Sigmoid colon (tissue), 7 donors: ENCODE measurements around the gene WBP1L. TPM values are rescaled to one million over a fixed set of nuclear protein-coding genes. Genes with fewer than 3 reads are reported as not detected.

Experiments
- DNase-seq: peaks from one replicate; pipeline ENCODE4 v3.0.0-alpha.2; 2019
- H3K27ac ChIP-seq, 4 donors: fragments of 200-600 bp; sonication (generic); one replicate each; pipeline ENCODE4 v1.5.1; 2016 to 2019; ENCODE audit warnings: mild to moderate bottlenecking in 1 of 4
- H3K27me3 ChIP-seq, 3 donors: fragments of 200-600 bp; sonication (generic); one replicate each; pipeline ENCODE4 v1.5.1; 2019; ENCODE audit warnings: mild to moderate bottlenecking in 1 of 3
- H3K36me3 ChIP-seq, 4 donors: fragments of 200-600 bp; sonication (generic); one replicate each; pipeline ENCODE4 v1.5.1; 2016 to 2019
- H3K4me1 ChIP-seq, 4 donors: fragments of 200-600 bp; sonication (generic); one replicate each; pipeline ENCODE4 v1.5.1; 2017 to 2019
- H3K4me3 ChIP-seq, 4 donors: fragments of 200-600 bp; sonication (generic); one replicate each; pipeline ENCODE4 v1.5.1; 2017 to 2019; ENCODE audit warnings: mild to moderate bottlenecking in 2 of 4, moderate library complexity in 1 of 4
- H3K9me3 ChIP-seq, 4 donors: fragments of 200-600 bp in 3 of 4; sonication (generic) in 3 of 4; one replicate each; pipeline versions ENCODE4 v1.5.1 to v1.6.1; 2013 to 2019
- CTCF ChIP-seq, 4 experiments: fragments of 450-650 bp in 3 of 4; fragments of 200-600 bp in 1 of 4; IDR thresholded peaks; one replicate each; pipeline ENCODE4 v1.5.1; 2016 to 2019; ENCODE audit warnings: antibody characterized with exemption in 4 of 4, mild to moderate bottlenecking in 3 of 4, moderate library complexity in 2 of 4
- EP300 ChIP-seq, 4 donors: sonication (generic); formaldehyde crosslinking; IDR thresholded peaks; one replicate each; pipeline ENCODE4 v1.6.1; 2017; ENCODE audit warnings: antibody characterized with exemption in 4 of 4
- POLR2A ChIP-seq, 2 donors: fragments of 450-650 bp; IDR thresholded peaks; one replicate each; pipeline ENCODE4 v1.6.1; 2016; ENCODE audit warnings: antibody characterized with exemption in 2 of 2, mild to moderate bottlenecking in 2 of 2, moderate library complexity in 2 of 2
- POLR2AphosphoS5 ChIP-seq, 4 donors: sonication (generic); formaldehyde crosslinking; IDR thresholded peaks; one replicate each; pipeline ENCODE4 v1.6.1; 2017; ENCODE audit warnings: antibody characterized with exemption in 4 of 4
- WGBS, 2 donors: extraction: QIAGEN DNeasy Blood & Tissue Kit; methylation state at CpG; one replicate each; pipeline ENCODE4 v1.1.7; 2013; 5-methylcytosine and 5-hydroxymethylcytosine counted together
- intact Hi-C: fragments of 100-400 bp; cut with DNase I; formaldehyde crosslinking; loops from one replicate; pipeline ENCODE4 v1.15.1; 2023
- polyA plus RNA-seq, 3 donors: library from polyadenylated mRNA; stranded (reverse); fragments of 200-250 nt; gene quantifications; one replicate each; pipeline ENCODE4 v1.2.3, GENCODE V29; 2013
- small RNA-seq, 3 donors: library from RNA; depleted of rRNA; stranded (forward); fragments of <200 nt; gene quantifications; one replicate each; pipeline ENCODE3, GENCODE V24; 2016
- total RNA-seq, 4 donors: library from RNA; depleted of rRNA; stranded (reverse); fragments of >200 nt; gene quantifications; one replicate each; pipeline ENCODE4 v1.1.0, GENCODE V29; 2016
- donor health status: healthy with polysubstance abuse.
- donor health status: Bipolar disorder and iron deficiency.
- donor health status: healthy.

WBP1L gene
- total and polyA plus RNA-seq, 7 donors, result 22.9 to 148 (median 83.8) TPM

GRCh38 chr10:102863660-102864059, 119.9 kb downstream of the WBP1L start:
- H3K27ac ChIP-seq, result no peak overlapping the region
- no peak for DNase-seq
- WGBS, 2 donors, result 89 to 92% methylated on average over 2 of the region's 2 CpGs
- H3K4me3 ChIP-seq, result no peak overlapping the region
- TF ChIP-seq EP300 (IDR thresholded peaks at IDR 0.05) (no peak), POLR2AphosphoS5 (IDR thresholded peaks at IDR 0.05) (no peak), CTCF (IDR thresholded peaks at IDR 0.05) (no peak), POLR2A (IDR thresholded peaks at IDR 0.05) (no peak)
- no peaks in the 10 kb centered on the region for H3K4me1 ChIP-seq
- intact Hi-C loops, result no loop called here
- H3K27me3 ChIP-seq, result no peaks in the 10 kb centered on the region
- no peaks in the 10 kb centered on the region for H3K9me3 ChIP-seq
- H3K36me3 ChIP-seq, result peaks cover 0 to 43% (median 11%) of the 10 kb centered on the region in 4 donors

- no peaks in the 10 kb centered on the region for H3K9me3 ChIP-seq
- no peaks in the 10 kb centered on the region for H3K27me3 ChIP-seq
- no peak for DNase-seq
- intact Hi-C loops, result no loop called here
- TF ChIP-seq POLR2A (IDR thresholded peaks at IDR 0.05) (no peak), EP300 (IDR thresholded peaks at IDR 0.05) (no peak), POLR2AphosphoS5 (IDR thresholded peaks at IDR 0.05) (no peak), CTCF (IDR thresholded peaks at IDR 0.05) (no peak)
- H3K4me3 ChIP-seq, result no peak overlapping the region
- peaks cover 0 to 35% (median 9%) of the 10 kb centered on the region in 4 donors for H3K36me3 ChIP-seq
- H3K27ac ChIP-seq, result no peak overlapping the region
- H3K4me1 ChIP-seq, result peaks cover 0 to 19% (median 9%) of the 10 kb centered on the region in 4 donors
- 93 to 96% methylated on average over 3 of the region's 3 CpGs for WGBS, 2 donors
These were observed 121.9 kb downstream of the WBP1L start for GRCh38 chr10:102865620-102866019.

Small RNAs within 50 kb of the gene (small RNA-seq; reads per million reads assigned to genes)
- 0 reads per million in 3 donors for gene RNU6-1231P

Other genes with a start within 250 kb of the WBP1L start
- gene ACTR1A, start 241.2 kb upstream of the WBP1L start, total RNA-seq, result 100 to 1,000 TPM; 124 to 146 (median 137) TPM
- 10 to 100 TPM; 48.6 to 75.0 (median 69.4) TPM for gene ACTR1A, start 241.2 kb upstream of the WBP1L start, polyA plus RNA-seq
- gene SUFU, start 240.0 kb upstream of the WBP1L start, total RNA-seq, result 10 to 100 TPM in 1 of 4 donors, 1 to 10 TPM in 3; 5.0 to 10.5 (median 6.7) TPM
- gene SUFU, start 240.0 kb upstream of the WBP1L start, polyA plus RNA-seq, result 1 to 10 TPM; 1.2 to 6.6 (median 3.2) TPM
- gene TRIM8, start 99.5 kb upstream of the WBP1L start, total RNA-seq, result 10 to 100 TPM; 58.9 to 88.6 (median 67.1) TPM
- 10 to 100 TPM; 25.0 to 53.0 (median 46.8) TPM for gene TRIM8, start 99.5 kb upstream of the WBP1L start, polyA plus RNA-seq
- gene ARL3, start 29.6 kb upstream of the WBP1L start, total RNA-seq, result 10 to 100 TPM in 2 of 4 donors, 1 to 10 TPM in 2; 7.3 to 12.0 (median 9.3) TPM
- gene ARL3, start 29.6 kb upstream of the WBP1L start, polyA plus RNA-seq, result 1 to 10 TPM; 4.6 to 8.4 (median 5.4) TPM
- gene SFXN2, start 29.3 kb upstream of the WBP1L start, total RNA-seq, result 1 to 10 TPM in 2 of 4 donors, under 1 TPM in 2; 0.66 to 6.1 (median 1.5) TPM
- gene SFXN2, start 29.3 kb upstream of the WBP1L start, polyA plus RNA-seq, result 10 to 100 TPM in 1 of 3 donors, 1 to 10 TPM in 2; 2.4 to 11.6 (median 3.0) TPM
- not detected for gene CYP17A1, start 93.5 kb downstream of the WBP1L start, total RNA-seq
- gene CYP17A1, start 93.5 kb downstream of the WBP1L start, polyA plus RNA-seq, result 1 to 10 TPM in 1 of 3 donors, under 1 TPM in 1, not detected in 1; 0.92 to 3.0 TPM
- gene BORCS7, start 110.3 kb downstream of the WBP1L start, total RNA-seq, result 10 to 100 TPM; 27.0 to 52.1 (median 38.2) TPM
- 10 to 100 TPM; 27.4 to 46.0 (median 31.8) TPM for gene BORCS7, start 110.3 kb downstream of the WBP1L start, polyA plus RNA-seq
- gene AS3MT, start 125.5 kb downstream of the WBP1L start, total RNA-seq, result 10 to 100 TPM in 1 of 4 donors, 1 to 10 TPM in 3; 5.0 to 11.9 (median 7.5) TPM
- 1 to 10 TPM in 1 of 3 donors, under 1 TPM in 1, not detected in 1; 0.60 to 1.9 TPM for gene AS3MT, start 125.5 kb downstream of the WBP1L start, polyA plus RNA-seq
- gene CNNM2, start 174.3 kb downstream of the WBP1L start, total RNA-seq, result 10 to 100 TPM in 1 of 4 donors, 1 to 10 TPM in 3; 3.6 to 11.1 (median 6.0) TPM
- 1 to 10 TPM; 2.4 to 7.0 (median 2.5) TPM for gene CNNM2, start 174.3 kb downstream of the WBP1L start, polyA plus RNA-seq